Measurements from ENCODE around the gene CMKLR1.

Gene CMKLR1

DNA sequence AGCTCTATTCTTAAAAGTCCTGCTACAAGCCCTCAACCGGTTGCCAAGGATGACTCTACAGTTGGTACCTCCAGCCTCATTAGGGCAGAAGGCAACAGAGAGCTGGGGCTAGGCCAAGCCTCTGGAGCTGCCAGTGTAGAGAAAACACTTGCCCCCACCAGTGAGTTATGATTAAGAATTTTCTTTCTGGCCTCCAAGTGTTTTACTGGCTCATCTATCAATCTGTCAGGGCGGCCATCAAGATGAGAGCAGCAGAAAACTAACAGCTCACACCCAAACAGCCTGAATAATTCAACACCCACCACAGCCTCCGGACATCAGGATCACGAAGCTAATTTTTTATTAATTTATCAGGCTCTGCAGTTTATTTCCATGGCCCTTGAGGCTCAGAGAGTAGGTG lies 40.7 kb upstream of the CMKLR1 start:
- WGBS (ENCODE audit: insufficient coverage), result 94% methylated on average over 3 of the region's 4 CpGs
- no peaks in the 10 kb centered on the region for H3K36me3 ChIP-seq (ENCODE audit: control insufficient read depth in 4 of 4, insufficient read depth in 4 of 4, low read length in 3 of 4)

GRCh38 chr12:108378926-108379325 lies 39.8 kb upstream of the CMKLR1 start:
- H3K27me3 ChIP-seq (replicated peaks in 2 of 5; ENCODE audit: control insufficient read depth in 4 of 5, insufficient read depth in 5 of 5, low read length in 4 of 5), result no peaks in the 10 kb centered on the region
- POLR2A ChIA-PET, result interaction anchor here (0.7 kb wide), 1 partner anchor 647 kb away, joined by 3 read pairs; no protein-coding TSS in a partner anchor
- H3K36me3 ChIP-seq (ENCODE audit: control insufficient read depth in 4 of 4, insufficient read depth in 4 of 4, low read length in 3 of 4), result no peaks in the 10 kb centered on the region
- H3K4me3 ChIP-seq (ENCODE audit: control insufficient read depth in 1 of 7, extremely low read depth in 1 of 7, insufficient read depth in 4 of 7, low read depth in 2 of 7, low read length in 6 of 7), result no peak overlapping the region
- peaks cover 0 to 23% (median 7%) of the 10 kb centered on the region in 5 experiments for H3K9me3 ChIP-seq (ENCODE audit: control extremely low read depth in 1 of 5, control insufficient read depth in 4 of 5, insufficient read depth in 2 of 5, low read depth in 1 of 5, low read length in 4 of 5)
- H3K4me1 ChIP-seq (ENCODE audit: control extremely low read depth in 1 of 4, control insufficient read depth in 4 of 4, insufficient read depth in 4 of 4, low read length in 3 of 4), result no peaks in the 10 kb centered on the region
- CTCF ChIA-PET, result no interaction called here
- H3K27ac ChIP-seq (ENCODE audit: insufficient read depth in 1 of 2, low read depth in 1 of 2, low read length in 2 of 2, poor library complexity in 1 of 2, severe bottlenecking in 2 of 2), result no peak overlapping the region
- WGBS (ENCODE audit: insufficient coverage), result 100% methylated on average over 3 of the region's 3 CpGs
- no peak for DNase-seq

More for the DNA sequence above, 40.7 kb upstream of the CMKLR1 start:
- Histone ChIP-seq H3K4me3 (ENCODE audit: control insufficient read depth in 1 of 7, extremely low read depth in 1 of 7, insufficient read depth in 4 of 7, low read depth in 2 of 7, low read length in 6 of 7) (no peak overlapping the region), H3K9me3 (ENCODE audit: control extremely low read depth in 1 of 5, control insufficient read depth in 4 of 5, insufficient read depth in 2 of 5, low read depth in 1 of 5, low read length in 4 of 5) (peaks cover 0 to 17% (median 6%) of the 10 kb centered on the region in 5 experiments), H3K27me3 (replicated peaks in 2 of 5; ENCODE audit: control insufficient read depth in 4 of 5, insufficient read depth in 5 of 5, low read length in 4 of 5) (no peaks in the 10 kb centered on the region), H3K4me1 (ENCODE audit: control extremely low read depth in 1 of 4, control insufficient read depth in 4 of 4, insufficient read depth in 4 of 4, low read length in 3 of 4) (no peaks in the 10 kb centered on the region), H3K27ac (ENCODE audit: insufficient read depth in 1 of 2, low read depth in 1 of 2, low read length in 2 of 2, poor library complexity in 1 of 2, severe bottlenecking in 2 of 2) (no peak overlapping the region)
- no peak for DNase-seq
- ChIA-PET POLR2A (no interaction called here), CTCF (no interaction called here)

DNA sequence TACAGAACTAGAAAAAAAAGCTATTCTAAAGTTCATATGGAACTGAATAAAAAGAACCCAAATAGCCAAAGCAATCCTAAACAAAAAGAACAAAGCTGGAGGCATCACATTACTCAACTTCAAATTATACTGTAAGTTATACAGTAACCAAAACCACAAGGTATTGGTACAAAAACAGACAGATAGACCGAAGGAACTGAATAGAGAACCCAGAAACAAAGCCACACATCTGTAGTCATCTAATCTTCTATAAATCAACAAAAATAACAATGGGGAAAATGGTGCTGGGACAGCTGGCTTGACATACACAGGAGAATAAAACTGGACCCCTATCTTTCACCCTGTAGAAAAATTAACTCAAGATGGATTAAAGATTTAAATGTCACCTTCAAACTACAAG lies 38.1 kb upstream of the CMKLR1 start:
- H3K4me3 ChIP-seq (ENCODE audit: control insufficient read depth in 1 of 7, extremely low read depth in 1 of 7, insufficient read depth in 4 of 7, low read depth in 2 of 7, low read length in 6 of 7), result no peak overlapping the region
- POLR2A ChIA-PET, result no interaction called here
- WGBS (ENCODE audit: insufficient coverage), result no CpG with 5 or more reads among the region's 1 CpG
- H3K36me3 ChIP-seq (ENCODE audit: control insufficient read depth in 4 of 4, insufficient read depth in 4 of 4, low read length in 3 of 4), result no peaks in the 10 kb centered on the region
- no peaks in the 10 kb centered on the region for H3K27me3 ChIP-seq (replicated peaks in 2 of 5; ENCODE audit: control insufficient read depth in 4 of 5, insufficient read depth in 5 of 5, low read length in 4 of 5)
- CTCF ChIA-PET, result no interaction called here
- peaks cover 0 to 28% (median 8%) of the 10 kb centered on the region in 5 experiments for H3K9me3 ChIP-seq (ENCODE audit: control extremely low read depth in 1 of 5, control insufficient read depth in 4 of 5, insufficient read depth in 2 of 5, low read depth in 1 of 5, low read length in 4 of 5)
- no peaks in the 10 kb centered on the region for H3K4me1 ChIP-seq (ENCODE audit: control extremely low read depth in 1 of 4, control insufficient read depth in 4 of 4, insufficient read depth in 4 of 4, low read length in 3 of 4)
- H3K27ac ChIP-seq (ENCODE audit: insufficient read depth in 1 of 2, low read depth in 1 of 2, low read length in 2 of 2, poor library complexity in 1 of 2, severe bottlenecking in 2 of 2), result no peak overlapping the region
- DNase-seq, result no peak

GRCh38 chr12:108375986-108376663 lies 37.0 kb upstream of the CMKLR1 start:
- POLR2A ChIA-PET, result interaction anchor here (0.6 kb wide), 1 partner anchor 353 kb away, joined by 3 read pairs; no protein-coding TSS in a partner anchor
- Histone ChIP-seq H3K36me3 (ENCODE audit: control insufficient read depth in 4 of 4, insufficient read depth in 4 of 4, low read length in 3 of 4) (no peaks in the 10 kb centered on the region), H3K4me1 (ENCODE audit: control extremely low read depth in 1 of 4, control insufficient read depth in 4 of 4, insufficient read depth in 4 of 4, low read length in 3 of 4) (no peaks in the 10 kb centered on the region), H3K27ac (ENCODE audit: insufficient read depth in 1 of 2, low read depth in 1 of 2, low read length in 2 of 2, poor library complexity in 1 of 2, severe bottlenecking in 2 of 2) (no peak overlapping the region), H3K4me3 (ENCODE audit: control insufficient read depth in 1 of 7, extremely low read depth in 1 of 7, insufficient read depth in 4 of 7, low read depth in 2 of 7, low read length in 6 of 7) (no peak overlapping the region), H3K9me3 (ENCODE audit: control extremely low read depth in 1 of 5, control insufficient read depth in 4 of 5, insufficient read depth in 2 of 5, low read depth in 1 of 5, low read length in 4 of 5) (peaks cover 0 to 28% (median 8%) of the 10 kb centered on the region in 5 experiments), H3K27me3 (replicated peaks in 2 of 5; ENCODE audit: control insufficient read depth in 4 of 5, insufficient read depth in 5 of 5, low read length in 4 of 5) (no peaks in the 10 kb centered on the region)
- 76% methylated on average over 3 of the region's 4 CpGs for WGBS (ENCODE audit: insufficient coverage)
- DNase-seq, result no peak
- CTCF ChIA-PET, result no interaction called here

DNA sequence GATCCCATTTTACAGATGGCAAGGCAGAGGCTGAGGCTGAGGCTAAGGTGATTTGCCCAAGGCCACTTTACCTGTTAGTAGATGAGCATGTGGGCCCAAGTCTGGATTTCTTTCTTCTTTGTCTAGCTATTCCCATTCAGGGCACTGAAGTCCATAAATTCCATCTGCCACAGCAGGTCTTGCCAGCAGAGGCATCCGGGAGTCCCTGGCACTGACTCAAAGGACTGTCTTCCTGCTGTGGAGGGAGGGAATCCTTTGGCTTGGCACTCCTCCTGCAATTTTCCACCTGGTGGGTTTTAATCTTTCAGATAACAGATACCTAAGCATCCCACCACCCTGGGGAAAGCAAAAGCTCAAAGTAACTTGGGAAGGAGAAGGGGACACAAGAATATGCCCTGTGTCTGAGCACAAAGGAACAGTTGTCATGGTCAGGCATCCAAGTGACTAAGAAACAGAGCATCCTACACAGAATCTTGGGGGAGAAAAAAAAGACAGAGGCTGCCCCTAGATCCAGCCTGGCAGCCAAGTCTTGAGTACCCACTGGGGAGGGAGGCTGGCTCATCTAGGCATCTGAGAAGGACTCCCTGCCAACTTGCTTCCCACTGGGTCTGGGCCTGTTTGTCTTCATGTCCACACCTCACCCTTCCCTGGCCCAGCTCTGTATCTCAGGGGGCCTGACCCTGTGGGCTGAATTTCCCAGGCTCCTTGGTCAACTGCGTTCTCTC lies 35.6 kb upstream of the CMKLR1 start:
- Histone ChIP-seq H3K4me3 (ENCODE audit: control insufficient read depth in 1 of 7, extremely low read depth in 1 of 7, insufficient read depth in 4 of 7, low read depth in 2 of 7, low read length in 6 of 7) (no peak overlapping the region), H3K27ac (ENCODE audit: insufficient read depth in 1 of 2, low read depth in 1 of 2, low read length in 2 of 2, poor library complexity in 1 of 2, severe bottlenecking in 2 of 2) (no peak overlapping the region), H3K36me3 (ENCODE audit: control insufficient read depth in 4 of 4, insufficient read depth in 4 of 4, low read length in 3 of 4) (no peaks in the 10 kb centered on the region), H3K9me3 (ENCODE audit: control extremely low read depth in 1 of 5, control insufficient read depth in 4 of 5, insufficient read depth in 2 of 5, low read depth in 1 of 5, low read length in 4 of 5) (peaks cover 0 to 28% (median 8%) of the 10 kb centered on the region in 5 experiments), H3K4me1 (ENCODE audit: control extremely low read depth in 1 of 4, control insufficient read depth in 4 of 4, insufficient read depth in 4 of 4, low read length in 3 of 4) (no peaks in the 10 kb centered on the region), H3K27me3 (replicated peaks in 2 of 5; ENCODE audit: control insufficient read depth in 4 of 5, insufficient read depth in 5 of 5, low read length in 4 of 5) (no peaks in the 10 kb centered on the region)
- CTCF ChIA-PET, result no interaction called here
- DNase-seq, result no peak
- 100% methylated on average over 1 of the region's 2 CpGs for WGBS (ENCODE audit: insufficient coverage)
- POLR2A ChIA-PET, result no interaction called here

DNA sequence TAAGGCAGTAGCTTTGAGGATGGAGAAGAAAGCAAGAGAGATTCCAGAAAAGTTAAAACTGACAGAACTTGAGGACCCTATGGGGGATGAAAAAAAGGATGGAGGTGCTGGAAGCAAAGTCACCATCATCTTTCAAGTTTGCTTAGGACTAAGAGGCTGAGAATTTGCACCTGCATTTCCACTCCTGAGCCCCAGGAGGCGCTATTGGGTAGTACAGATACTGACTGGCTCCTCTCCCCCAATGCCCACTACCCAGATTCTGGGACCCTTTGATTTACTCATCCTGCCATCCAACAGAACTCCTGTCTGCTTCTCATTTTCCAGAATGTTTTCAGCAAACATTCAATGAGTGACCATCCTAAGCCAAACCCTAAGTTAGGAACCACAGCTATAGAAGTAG lies 34.0 kb upstream of the CMKLR1 start:
- DNase-seq, result no peak
- ChIA-PET CTCF (no interaction called here), POLR2A (no interaction called here)
- H3K9me3 ChIP-seq (ENCODE audit: control extremely low read depth in 1 of 5, control insufficient read depth in 4 of 5, insufficient read depth in 2 of 5, low read depth in 1 of 5, low read length in 4 of 5), result peaks cover 0 to 28% (median 8%) of the 10 kb centered on the region in 5 experiments
- WGBS (ENCODE audit: insufficient coverage), result 20% methylated on average over 1 of the region's 1 CpG
- no peak overlapping the region for H3K27ac ChIP-seq (ENCODE audit: insufficient read depth in 1 of 2, low read depth in 1 of 2, low read length in 2 of 2, poor library complexity in 1 of 2, severe bottlenecking in 2 of 2)
- H3K27me3 ChIP-seq (replicated peaks in 2 of 5; ENCODE audit: control insufficient read depth in 4 of 5, insufficient read depth in 5 of 5, low read length in 4 of 5), result no peaks in the 10 kb centered on the region
- H3K4me3 ChIP-seq (ENCODE audit: control insufficient read depth in 1 of 7, extremely low read depth in 1 of 7, insufficient read depth in 4 of 7, low read depth in 2 of 7, low read length in 6 of 7), result no peak overlapping the region
- no peaks in the 10 kb centered on the region for H3K36me3 ChIP-seq (ENCODE audit: control insufficient read depth in 4 of 4, insufficient read depth in 4 of 4, low read length in 3 of 4)
- H3K4me1 ChIP-seq (ENCODE audit: control extremely low read depth in 1 of 4, control insufficient read depth in 4 of 4, insufficient read depth in 4 of 4, low read length in 3 of 4), result no peaks in the 10 kb centered on the region

DNA sequence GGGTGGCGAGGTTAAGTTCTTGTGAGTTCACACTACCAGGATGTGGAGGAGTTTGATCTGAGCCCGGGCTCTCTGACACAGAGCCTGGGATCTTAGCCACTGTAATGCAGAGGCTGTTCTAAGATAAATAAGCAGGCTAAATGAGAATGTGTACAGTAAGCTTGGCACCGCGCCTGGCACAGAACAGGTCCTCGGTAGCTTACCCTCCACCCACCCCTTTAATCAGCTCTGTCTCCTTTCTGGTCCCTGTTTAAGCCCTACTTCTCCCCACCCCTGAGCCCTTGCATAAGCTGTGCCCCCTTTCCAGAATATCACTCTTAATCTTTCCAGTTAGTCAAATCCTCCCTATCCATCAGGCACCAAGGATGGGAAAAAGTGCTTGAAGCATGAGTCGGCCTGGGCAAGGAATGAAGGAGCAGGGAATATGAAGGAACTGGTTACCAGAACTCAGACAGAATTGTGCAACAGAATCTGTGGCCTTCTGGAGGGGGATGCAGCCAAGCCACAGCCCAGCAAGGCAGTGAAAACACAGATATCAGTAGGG lies 32.8 kb upstream of the CMKLR1 start:
- WGBS (ENCODE audit: insufficient coverage), result 75% methylated on average over 4 of the region's 6 CpGs

More for the DNA sequence above, 32.8 kb upstream of the CMKLR1 start:
- Histone ChIP-seq H3K9me3 (ENCODE audit: control extremely low read depth in 1 of 5, control insufficient read depth in 4 of 5, insufficient read depth in 2 of 5, low read depth in 1 of 5, low read length in 4 of 5) (peaks cover 0 to 24% (median 8%) of the 10 kb centered on the region in 5 experiments), H3K4me1 (ENCODE audit: control extremely low read depth in 1 of 4, control insufficient read depth in 4 of 4, insufficient read depth in 4 of 4, low read length in 3 of 4) (no peaks in the 10 kb centered on the region), H3K4me3 (ENCODE audit: control insufficient read depth in 1 of 7, extremely low read depth in 1 of 7, insufficient read depth in 4 of 7, low read depth in 2 of 7, low read length in 6 of 7) (no peak overlapping the region), H3K36me3 (ENCODE audit: control insufficient read depth in 4 of 4, insufficient read depth in 4 of 4, low read length in 3 of 4) (no peaks in the 10 kb centered on the region), H3K27ac (ENCODE audit: insufficient read depth in 1 of 2, low read depth in 1 of 2, low read length in 2 of 2, poor library complexity in 1 of 2, severe bottlenecking in 2 of 2) (no peak overlapping the region), H3K27me3 (replicated peaks in 2 of 5; ENCODE audit: control insufficient read depth in 4 of 5, insufficient read depth in 5 of 5, low read length in 4 of 5) (no peaks in the 10 kb centered on the region)
- POLR2A ChIA-PET, result no interaction called here
- CTCF ChIA-PET, result no interaction called here
- no peak for DNase-seq

Measured in common myeloid progenitor, CD34-positive (primary cell).